ENCODE measurements around the gene ABTB2. TPM values are rescaled to one million over a fixed set of nuclear protein-coding genes. Genes with fewer than 3 reads are reported as not detected.

The ABTB2 gene
- total and polyA plus RNA-seq, 2 of the 8 experiments (the other 6 are each of a cell fraction or from before 2014, with no cell fraction given), result 7.7 to 10.2 TPM

- TF ChIP-seq CHD7 (IDR thresholded peaks at IDR 0.05; ENCODE audit: insufficient replicate concordance, low read length) (no peak), SP4 (IDR thresholded peaks at IDR 0.05; ENCODE audit: low read length) (no peak), POLR2A (IDR thresholded peaks at IDR 0.05; ENCODE audit: control extremely low read depth in 1 of 2, low read depth in 2 of 2, low read length in 2 of 2) (no peak), SIN3A (conservative IDR thresholded peaks at IDR 0.05 in 1 of 2, IDR thresholded peaks at IDR 0.05 in 1 of 2; ENCODE audit: low read depth in 1 of 2, low read length in 2 of 2) (no peak), HDAC2 (IDR thresholded peaks at IDR 0.05; ENCODE audit: borderline replicate concordance in 1 of 2, low read depth in 2 of 2, low read length in 2 of 2) (no peak), KDM1A (IDR thresholded peaks at IDR 0.05; ENCODE audit: borderline replicate concordance, low read length) (no peak), GTF2F1 (IDR thresholded peaks at IDR 0.05; ENCODE audit: borderline replicate concordance, low read depth, low read length) (no peak), POLR2AphosphoS5 (IDR thresholded peaks at IDR 0.05; ENCODE audit: low read depth, low read length) (no peak), FOSL1 (IDR thresholded peaks at IDR 0.05; ENCODE audit: insufficient read depth, low read depth, low read length) (no peak), KDM4A (IDR thresholded peaks at IDR 0.05; ENCODE audit: low read depth, low read length, severe bottlenecking) (no peak), RAD21 (IDR thresholded peaks at IDR 0.05 in 1 of 2, conservative IDR thresholded peaks at IDR 0.05 in 1 of 2; ENCODE audit: low read depth in 2 of 2, low read length in 2 of 2) (no peak)
Observed at GRCh38 chr11:34120651-34121050, 237.2 kb downstream of the ABTB2 start (continued).
